Mammary epithelial cell (primary cell): ENCODE results near the gene IKZF5.

Source experiments
- EZH2 ChIP-seq: IDR thresholded peaks from 2 replicates; pipeline ENCODE4 v1.6.1; 2012; ENCODE audit warnings: low read length, inconsistent platforms, borderline replicate concordance
- TF ChIP-seq, protein P1 (sequence below), 2 donors: IDR thresholded peaks in 1 of 2; conservative IDR thresholded peaks in 1 of 2; 2 replicates each; pipeline ENCODE4 v1.5.1; 2011 to 2012; ENCODE audit warnings: inconsistent platforms in 2 of 2, low read length in 2 of 2, mild to moderate bottlenecking in 2 of 2, control low read depth in 1 of 2, low read depth in 1 of 2; ENCODE audit not compliant: insufficient read depth in 1 of 2; ENCODE audit errors: extremely low read depth in 1 of 2

GRCh38 chr10:122974543-122975064 is 34.0 kb downstream of the IKZF5 start:
- TF ChIP-seq, protein P1, sequence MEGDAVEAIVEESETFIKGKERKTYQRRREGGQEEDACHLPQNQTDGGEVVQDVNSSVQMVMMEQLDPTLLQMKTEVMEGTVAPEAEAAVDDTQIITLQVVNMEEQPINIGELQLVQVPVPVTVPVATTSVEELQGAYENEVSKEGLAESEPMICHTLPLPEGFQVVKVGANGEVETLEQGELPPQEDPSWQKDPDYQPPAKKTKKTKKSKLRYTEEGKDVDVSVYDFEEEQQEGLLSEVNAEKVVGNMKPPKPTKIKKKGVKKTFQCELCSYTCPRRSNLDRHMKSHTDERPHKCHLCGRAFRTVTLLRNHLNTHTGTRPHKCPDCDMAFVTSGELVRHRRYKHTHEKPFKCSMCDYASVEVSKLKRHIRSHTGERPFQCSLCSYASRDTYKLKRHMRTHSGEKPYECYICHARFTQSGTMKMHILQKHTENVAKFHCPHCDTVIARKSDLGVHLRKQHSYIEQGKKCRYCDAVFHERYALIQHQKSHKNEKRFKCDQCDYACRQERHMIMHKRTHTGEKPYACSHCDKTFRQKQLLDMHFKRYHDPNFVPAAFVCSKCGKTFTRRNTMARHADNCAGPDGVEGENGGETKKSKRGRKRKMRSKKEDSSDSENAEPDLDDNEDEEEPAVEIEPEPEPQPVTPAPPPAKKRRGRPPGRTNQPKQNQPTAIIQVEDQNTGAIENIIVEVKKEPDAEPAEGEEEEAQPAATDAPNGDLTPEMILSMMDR (conservative IDR thresholded peaks at IDR 0.05 in 1 of 2, IDR thresholded peaks at IDR 0.05 in 1 of 2; ENCODE audit: extremely low read depth in 1 of 2, insufficient read depth in 1 of 2, low read depth in 1 of 2, low read length in 2 of 2), result no peak
- TF ChIP-seq EZH2, result no peak
